ENCODE results near the gene ATG9B.

GRCh38 chr7:151045967-151046366 lies 21.7 kb upstream of the ATG9B start:
- no peak for TF ChIP-seq CTCF (IDR thresholded peaks at IDR 0.05)
- TF ChIP-seq POLR2AphosphoS5 (IDR thresholded peaks at IDR 0.05), result no peak

All from gastroesophageal sphincter (tissue), 3 donors.